ENCODE results near the gene DSN1. TPM values are rescaled to one million over a fixed set of nuclear protein-coding genes. Genes with fewer than 3 reads are reported as not detected.

The DSN1 gene, protein sequence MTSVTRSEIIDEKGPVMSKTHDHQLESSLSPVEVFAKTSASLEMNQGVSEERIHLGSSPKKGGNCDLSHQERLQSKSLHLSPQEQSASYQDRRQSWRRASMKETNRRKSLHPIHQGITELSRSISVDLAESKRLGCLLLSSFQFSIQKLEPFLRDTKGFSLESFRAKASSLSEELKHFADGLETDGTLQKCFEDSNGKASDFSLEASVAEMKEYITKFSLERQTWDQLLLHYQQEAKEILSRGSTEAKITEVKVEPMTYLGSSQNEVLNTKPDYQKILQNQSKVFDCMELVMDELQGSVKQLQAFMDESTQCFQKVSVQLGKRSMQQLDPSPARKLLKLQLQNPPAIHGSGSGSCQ
- 6.6 to 12.7 TPM (median 9.9 TPM) in 3 replicates for polyA plus RNA-seq
- 3.8 TPM for polyA plus RNA-seq (2011; ENCODE audit: low read depth)
- polyA plus RNA-seq (2011; cell fraction: cytosol; rRNA removed) = 4.4 and 7.8 TPM in 2 replicates
- polyA plus RNA-seq (2011; cell fraction: nucleus; rRNA removed) = 9.3 and 10.0 TPM in 2 replicates
- polyA plus RNA-seq (2012; ENCODE audit: low replicate concordance) = 4.4 and 8.1 TPM in 2 replicates
- polyA minus RNA-seq = 1.8 to 6.7 TPM (median 4.6 TPM) in 3 replicates
- 4.6 TPM for polyA minus RNA-seq (2011; cell fraction: cytosol; rRNA and poly(A)+ RNA removed)
- polyA minus RNA-seq (2011; cell fraction: nucleus; rRNA and poly(A)+ RNA removed) = 3.4 and 6.8 TPM in 2 replicates

DNA sequence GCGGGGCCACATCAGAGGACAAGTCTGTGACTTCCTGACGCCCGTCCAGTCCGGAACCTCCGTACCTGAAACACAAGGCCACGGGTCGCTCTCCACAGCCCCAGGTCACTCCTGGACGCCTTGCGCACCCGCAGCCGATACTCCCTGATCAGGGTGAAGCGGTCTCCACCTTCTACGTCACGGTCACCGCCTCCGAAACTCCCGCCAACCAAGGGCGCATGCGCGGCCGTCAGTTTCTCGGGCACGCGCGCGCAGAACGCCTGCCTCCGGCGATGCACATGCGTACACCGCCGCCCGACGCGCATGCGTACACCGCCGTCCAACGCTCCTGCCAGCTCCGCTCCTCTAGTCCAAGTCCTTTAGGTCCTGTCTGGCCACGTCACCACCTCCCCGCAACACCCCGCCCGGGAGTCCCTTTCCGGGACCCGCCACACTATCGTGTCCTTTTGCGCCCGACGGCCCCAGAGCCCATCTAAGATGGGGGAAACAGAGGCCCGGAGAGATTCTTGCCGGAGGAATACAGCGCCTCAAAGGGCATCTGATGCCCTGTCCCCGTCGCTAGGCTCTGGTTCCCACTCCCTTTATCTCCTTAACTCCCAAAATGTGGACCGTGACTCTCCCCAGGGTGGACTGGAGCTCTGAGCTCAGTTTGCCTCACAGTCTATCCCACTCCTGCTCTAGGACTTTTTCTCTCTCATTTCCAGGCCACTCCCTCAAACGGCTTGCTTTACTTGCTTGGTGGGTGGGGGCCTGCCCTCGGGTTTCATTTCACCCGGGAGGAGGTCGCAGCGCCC lies at the start of gene DSN1:
TSS of gene DSN1 (minus strand) at position 167 of the 794 bp plus-strand sequence. CDS start 2,305 bp downstream, outside the sequence.
- Histone ChIP-seq H3K36me3 (ENCODE audit: control insufficient read depth in 2 of 2, extremely low read depth in 1 of 2, insufficient read depth in 2 of 2, low read length in 2 of 2) (no peaks in the 10 kb centered on the region), H3K27me3 (ENCODE audit: control insufficient read depth, extremely low read depth, insufficient read depth, low read length) (no peaks in the 10 kb centered on the region), H3K27ac (ENCODE audit: control insufficient read depth, insufficient read depth, low read length) (peak within 1 kb of the TSS; percentile 94), H3K9me1 (ENCODE audit: control insufficient read depth, extremely low read depth, insufficient read depth, low read length) (no peaks in the 10 kb centered on the region), H3K4me1 (ENCODE audit: control insufficient read depth, extremely low read depth, insufficient read depth, low read length) (peaks cover 8% of the 10 kb centered on the region), H2AFZ (ENCODE audit: control insufficient read depth, low read length) (peak within 1 kb of the TSS; percentile 99), H3K4me3 (ENCODE audit: control insufficient read depth in 2 of 3, extremely low read depth in 1 of 3, insufficient read depth in 2 of 3, low read depth in 1 of 3, low read length in 3 of 3) (peak within 1 kb of the TSS; percentile 60 to 97 (median 90)), H3K79me2 (ENCODE audit: control insufficient read depth, insufficient read depth, low read length) (peaks cover 9% of the 10 kb centered on the region), H3K9ac (ENCODE audit: control insufficient read depth, extremely low read depth, insufficient read depth, low read length) (peak within 1 kb of the TSS; percentile 95), H3K9me3 (ENCODE audit: control insufficient read depth, low read depth, low read length) (no peaks in the 10 kb centered on the region), H3K4me2 (ENCODE audit: control insufficient read depth, extremely low read depth, insufficient read depth, low read depth, low read length) (peak within 1 kb of the TSS; percentile 93), H4K20me1 (ENCODE audit: control insufficient read depth, extremely low read depth, insufficient read depth, low read length) (no peaks in the 10 kb centered on the region)
- peak; percentile 9 for FAIRE-seq
- TF ChIP-seq CTCF (optimal IDR thresholded peaks at IDR 0.05 in 1 of 3, IDR thresholded peaks at IDR 0.05 in 1 of 3, conservative IDR thresholded peaks at IDR 0.05 in 1 of 3; ENCODE audit: extremely low read depth in 1 of 3, insufficient read depth in 2 of 3, low read length in 3 of 3) = no peak
- no peak for TF ChIP-seq EZH2 (IDR thresholded peaks at IDR 0.05; ENCODE audit: low read length)
- DNase-seq (ENCODE audit: low read depth, low spot score) = peak; percentile 93
- dilution Hi-C loops (cut with MboI; ENCODE audit: extremely low pct_ligation_motif_present, low sequenced_read_pairs) = no loop called here

GRCh38 chr20:36823121-36823520 lies 49.6 kb upstream of the DSN1 start:
- Histone ChIP-seq H3K36me3 (ENCODE audit: control insufficient read depth in 2 of 2, extremely low read depth in 1 of 2, insufficient read depth in 2 of 2, low read length in 2 of 2) (peaks cover 18 to 42% of the 10 kb centered on the region in 2 experiments), H4K20me1 (ENCODE audit: control insufficient read depth, extremely low read depth, insufficient read depth, low read length) (no peaks in the 10 kb centered on the region), H3K4me2 (ENCODE audit: control insufficient read depth, extremely low read depth, insufficient read depth, low read depth, low read length) (no peak overlapping the region), H3K27me3 (ENCODE audit: control insufficient read depth, extremely low read depth, insufficient read depth, low read length) (no peaks in the 10 kb centered on the region), H3K9me1 (ENCODE audit: control insufficient read depth, extremely low read depth, insufficient read depth, low read length) (no peaks in the 10 kb centered on the region), H3K27ac (ENCODE audit: control insufficient read depth, insufficient read depth, low read length) (no peak overlapping the region), H3K4me3 (ENCODE audit: control insufficient read depth in 2 of 3, extremely low read depth in 1 of 3, insufficient read depth in 2 of 3, low read depth in 1 of 3, low read length in 3 of 3) (no peak overlapping the region), H2AFZ (ENCODE audit: control insufficient read depth, low read length) (no peak overlapping the region), H3K9ac (ENCODE audit: control insufficient read depth, extremely low read depth, insufficient read depth, low read length) (no peak overlapping the region), H3K9me3 (ENCODE audit: control insufficient read depth, low read depth, low read length) (no peaks in the 10 kb centered on the region), H3K4me1 (ENCODE audit: control insufficient read depth, extremely low read depth, insufficient read depth, low read length) (peaks cover 19% of the 10 kb centered on the region), H3K79me2 (ENCODE audit: control insufficient read depth, insufficient read depth, low read length) (no peaks in the 10 kb centered on the region)
- DNase-seq (ENCODE audit: low read depth, low spot score) (no peak), FAIRE-seq (no peak)
- dilution Hi-C loops (cut with MboI; ENCODE audit: extremely low pct_ligation_motif_present, low sequenced_read_pairs) = no loop called here
- no peak for TF ChIP-seq EZH2 (IDR thresholded peaks at IDR 0.05; ENCODE audit: low read length)
- no peak for TF ChIP-seq CTCF (optimal IDR thresholded peaks at IDR 0.05 in 1 of 3, IDR thresholded peaks at IDR 0.05 in 1 of 3, conservative IDR thresholded peaks at IDR 0.05 in 1 of 3; ENCODE audit: extremely low read depth in 1 of 3, insufficient read depth in 2 of 3, low read length in 3 of 3)
